Chondrocyte (in vitro differentiated cells): ENCODE measurements around the gene ETV2. TPM values are rescaled to one million over a fixed set of nuclear protein-coding genes. Genes with fewer than 3 reads are reported as not detected.
"Not testable (repeated sequence)": the region's sequence is repeated elsewhere in the genome, so short reads cannot be mapped to it uniquely, and the experiment has no call there.

Source experiments
- DNase-seq: peaks from one replicate; pipeline ENCODE4 v3.0.0; 2021; ENCODE audit warnings: mixed read lengths, low spot score
- H3K27ac Mint-ChIP-seq: one replicate; pipeline ENCODE4 v1.8.0; 2021; ENCODE audit warnings: mild to moderate bottlenecking, moderate library complexity, mixed read lengths; ENCODE audit not compliant: unreplicated experiment
- H3K27me3 Mint-ChIP-seq: 2 replicates; pipeline ENCODE4 v1.8.0; 2021; ENCODE audit warnings: low read depth, mixed read lengths
- H3K36me3 Mint-ChIP-seq: 2 replicates; pipeline ENCODE4 v1.8.0; 2021; ENCODE audit warnings: low read depth, mixed read lengths
- H3K4me1 Mint-ChIP-seq: 2 replicates; pipeline ENCODE4 v1.8.0; 2021; ENCODE audit warnings: low read depth, mild to moderate bottlenecking, mixed read lengths
- H3K4me3 Mint-ChIP-seq: one replicate; pipeline ENCODE4 v1.8.0; 2021; ENCODE audit warnings: mild to moderate bottlenecking, moderate library complexity, mixed read lengths; ENCODE audit not compliant: unreplicated experiment
- H3K9me3 Mint-ChIP-seq: 2 replicates; pipeline ENCODE4 v1.8.0; 2021; ENCODE audit warnings: low read depth, mixed read lengths
- total RNA-seq: library from RNA; stranded (reverse); gene quantifications from 3 replicates; pipeline ENCODE4 v1.2.1, GENCODE V29; 2021
- TF ChIP-seq, protein P1 (sequence below): fragments of 200-600 bp; sonication (generic); IDR thresholded peaks from 2 replicates; pipeline ENCODE4 v1.5.0; 2021; ENCODE audit warnings: antibody characterized with exemption, mild to moderate bottlenecking, moderate library complexity

ETV2 gene
- total RNA-seq, 1 donor from 2014 or later: 1.5 TPM

DNA sequence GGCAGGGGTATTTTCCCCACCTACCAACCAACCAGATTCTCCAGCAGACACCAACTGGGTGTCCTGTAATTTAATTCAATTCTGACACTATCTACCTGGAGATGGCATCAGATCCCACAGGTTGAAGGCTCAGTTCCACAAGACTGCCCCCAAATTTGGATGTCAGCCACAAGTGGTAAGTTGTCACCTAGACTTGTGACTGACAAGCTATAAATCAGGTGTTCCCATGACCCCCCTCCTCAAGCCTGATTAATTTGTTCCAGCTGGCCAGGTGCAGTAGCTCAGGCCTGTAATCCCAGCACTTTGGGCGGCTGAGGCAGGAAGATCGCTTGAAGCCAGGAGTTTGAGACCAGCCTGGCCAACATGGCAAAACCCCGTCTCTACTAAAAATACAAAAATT is 39.6 kb upstream of the ETV2 start:
- Mint-ChIP-seq H3K27me3 (peaks cover 10% of the 10 kb centered on the region), H3K4me3 (no peak overlapping the region), H3K4me1 (peaks cover 11% of the 10 kb centered on the region), H3K36me3 (no peaks in the 10 kb centered on the region), H3K27ac (no peak overlapping the region), H3K9me3 (peaks cover 3% of the 10 kb centered on the region)
- no peak for DNase-seq
- TF ChIP-seq, protein P1, sequence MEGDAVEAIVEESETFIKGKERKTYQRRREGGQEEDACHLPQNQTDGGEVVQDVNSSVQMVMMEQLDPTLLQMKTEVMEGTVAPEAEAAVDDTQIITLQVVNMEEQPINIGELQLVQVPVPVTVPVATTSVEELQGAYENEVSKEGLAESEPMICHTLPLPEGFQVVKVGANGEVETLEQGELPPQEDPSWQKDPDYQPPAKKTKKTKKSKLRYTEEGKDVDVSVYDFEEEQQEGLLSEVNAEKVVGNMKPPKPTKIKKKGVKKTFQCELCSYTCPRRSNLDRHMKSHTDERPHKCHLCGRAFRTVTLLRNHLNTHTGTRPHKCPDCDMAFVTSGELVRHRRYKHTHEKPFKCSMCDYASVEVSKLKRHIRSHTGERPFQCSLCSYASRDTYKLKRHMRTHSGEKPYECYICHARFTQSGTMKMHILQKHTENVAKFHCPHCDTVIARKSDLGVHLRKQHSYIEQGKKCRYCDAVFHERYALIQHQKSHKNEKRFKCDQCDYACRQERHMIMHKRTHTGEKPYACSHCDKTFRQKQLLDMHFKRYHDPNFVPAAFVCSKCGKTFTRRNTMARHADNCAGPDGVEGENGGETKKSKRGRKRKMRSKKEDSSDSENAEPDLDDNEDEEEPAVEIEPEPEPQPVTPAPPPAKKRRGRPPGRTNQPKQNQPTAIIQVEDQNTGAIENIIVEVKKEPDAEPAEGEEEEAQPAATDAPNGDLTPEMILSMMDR: no peak

DNA sequence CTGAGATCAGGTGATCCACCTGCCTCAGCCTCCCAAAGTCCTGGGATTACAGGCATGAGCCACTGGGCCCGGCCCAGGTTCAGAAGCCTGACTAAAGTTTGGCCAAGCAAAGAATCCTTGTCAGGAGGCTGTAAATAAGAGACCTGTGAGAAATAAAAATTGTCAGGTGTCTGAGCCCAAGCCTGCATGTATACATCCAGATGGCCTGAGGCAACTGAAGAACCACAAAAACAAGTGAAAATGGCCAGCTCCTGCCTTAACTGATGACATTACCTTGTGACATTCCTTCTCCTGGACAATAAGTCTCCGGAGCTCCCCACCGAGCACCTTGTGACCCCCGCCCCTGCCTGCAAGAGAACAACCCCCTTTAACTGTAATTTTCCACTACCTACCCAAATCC is 37.1 kb upstream of the ETV2 start:
- H3K27ac Mint-ChIP-seq, DNase-seq, H3K4me3 Mint-ChIP-seq: not testable (repeated sequence)

DNA sequence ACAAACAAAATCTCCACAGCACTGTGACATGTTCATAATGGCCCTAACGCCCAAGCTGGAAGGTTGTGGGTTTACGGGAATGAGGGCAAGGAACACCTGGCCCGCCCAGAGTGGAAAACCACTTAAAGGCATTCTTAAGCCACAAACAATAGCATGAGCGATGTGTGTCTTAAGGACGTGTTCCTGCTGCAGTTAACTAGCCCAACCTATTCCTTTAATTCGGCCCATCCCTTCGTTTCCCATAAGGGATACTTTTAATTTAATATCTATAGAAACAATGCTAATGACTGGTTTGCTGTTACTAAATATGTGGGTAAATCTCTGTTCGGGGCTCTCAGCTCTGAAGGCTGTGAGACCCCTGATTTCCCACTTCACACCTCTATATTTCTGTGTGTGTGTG is 34.4 kb upstream of the ETV2 start:
- H3K9me3 Mint-ChIP-seq: peaks cover 17% of the 10 kb centered on the region
- H3K4me3 Mint-ChIP-seq, H3K4me1 Mint-ChIP-seq, H3K27ac Mint-ChIP-seq, H3K36me3 Mint-ChIP-seq, DNase-seq, H3K27me3 Mint-ChIP-seq: not testable (repeated sequence)

More for the DNA sequence above, 37.1 kb upstream of the ETV2 start:
- not testable (repeated sequence) for H3K4me1 Mint-ChIP-seq, H3K36me3 Mint-ChIP-seq
- Mint-ChIP-seq H3K9me3 (peaks cover 17% of the 10 kb centered on the region), H3K27me3 (peaks cover 13% of the 10 kb centered on the region)

DNA sequence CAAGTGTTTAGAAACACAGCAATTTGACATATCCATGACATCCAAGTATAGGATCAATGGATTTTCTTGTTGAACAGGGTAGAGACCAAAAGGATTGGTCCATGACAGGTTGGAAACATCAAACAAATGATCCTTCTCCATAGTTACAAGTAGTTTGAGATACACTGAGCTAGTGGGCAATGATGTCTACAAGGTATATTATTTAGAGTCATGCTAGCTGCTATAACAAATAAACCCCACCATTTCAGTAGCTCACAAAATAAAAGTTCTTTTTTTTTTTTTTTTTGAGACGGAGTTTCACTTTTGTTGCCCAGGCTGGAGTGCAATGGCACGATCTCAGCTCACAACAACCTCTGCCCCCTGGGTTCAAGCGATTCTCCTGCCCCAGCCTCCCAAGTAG is 33.9 kb upstream of the ETV2 start:
- H3K27ac Mint-ChIP-seq: no peak overlapping the region
- H3K9me3 Mint-ChIP-seq: peaks cover 17% of the 10 kb centered on the region
- no peak for DNase-seq
- peaks cover 3% of the 10 kb centered on the region for H3K36me3 Mint-ChIP-seq
- H3K27me3 Mint-ChIP-seq: peaks cover 3% of the 10 kb centered on the region
- no peak overlapping the region for H3K4me3 Mint-ChIP-seq
- peaks cover 4% of the 10 kb centered on the region for H3K4me1 Mint-ChIP-seq
- TF ChIP-seq, protein P1: no peak

DNA sequence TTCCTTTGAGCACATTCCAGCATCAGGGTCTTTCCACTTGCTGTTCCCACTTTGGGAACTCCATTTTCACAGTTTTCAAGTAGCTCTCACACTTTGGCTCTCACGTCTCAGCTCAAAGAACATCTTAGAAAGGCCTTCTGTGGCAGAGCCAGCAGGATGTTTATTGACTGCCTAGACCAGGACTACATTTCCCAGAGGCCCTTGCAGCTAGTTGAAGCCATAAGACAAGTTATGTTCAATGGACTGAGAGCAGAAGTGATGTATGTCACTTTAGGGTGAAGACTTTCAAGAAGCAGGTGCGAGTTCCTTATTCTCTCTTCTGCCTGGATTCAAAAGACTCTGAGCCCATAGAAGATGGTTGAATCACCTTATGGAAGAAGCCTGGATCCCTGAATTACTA is 33.3 kb upstream of the ETV2 start:
- Mint-ChIP-seq H3K4me3 (no peak overlapping the region), H3K27me3 (peaks cover 3% of the 10 kb centered on the region), H3K9me3 (peaks cover 17% of the 10 kb centered on the region), H3K27ac (no peak overlapping the region), H3K4me1 (peaks cover 7% of the 10 kb centered on the region), H3K36me3 (peaks cover 3% of the 10 kb centered on the region)
- DNase-seq: no peak
- TF ChIP-seq, protein P1: no peak

DNA sequence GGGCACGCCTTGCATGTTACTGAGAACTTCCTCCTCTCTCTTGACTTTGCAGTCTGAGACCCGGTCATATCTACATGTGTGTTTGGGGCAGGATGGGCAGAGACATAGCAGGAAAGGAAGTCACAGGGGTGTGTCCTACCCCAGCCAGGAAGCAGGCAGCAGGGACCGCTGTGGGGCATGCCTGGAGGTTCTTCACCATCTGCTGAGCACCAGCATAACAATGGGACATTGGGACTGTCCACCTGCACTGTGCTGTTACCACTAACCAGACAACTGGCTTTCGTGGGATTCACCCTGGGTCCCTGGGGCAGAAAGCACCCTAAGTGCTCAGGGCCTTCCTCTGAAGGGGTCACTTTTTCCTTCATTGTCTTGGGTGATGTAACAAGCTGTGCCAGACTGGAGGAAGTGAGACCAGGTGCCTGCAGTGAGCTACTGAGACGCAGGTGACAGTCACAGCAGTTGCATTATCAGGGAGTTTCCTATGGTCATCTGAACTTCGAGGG is 31.6 kb upstream of the ETV2 start:
- Mint-ChIP-seq H3K4me3 (no peak overlapping the region), H3K27me3 (peaks cover 3% of the 10 kb centered on the region), H3K9me3 (peaks cover 17% of the 10 kb centered on the region), H3K4me1 (peaks cover 8% of the 10 kb centered on the region), H3K27ac (no peak overlapping the region), H3K36me3 (peaks cover 3% of the 10 kb centered on the region)
- no peak for DNase-seq
- TF ChIP-seq, protein P1: no peak
